ENCODE results near the gene NR1H2.
"Not testable (repeated sequence)": the region's sequence is repeated elsewhere in the genome, so short reads cannot be mapped to it uniquely, and the experiment has no call there.

Gene NR1H2

DNA sequence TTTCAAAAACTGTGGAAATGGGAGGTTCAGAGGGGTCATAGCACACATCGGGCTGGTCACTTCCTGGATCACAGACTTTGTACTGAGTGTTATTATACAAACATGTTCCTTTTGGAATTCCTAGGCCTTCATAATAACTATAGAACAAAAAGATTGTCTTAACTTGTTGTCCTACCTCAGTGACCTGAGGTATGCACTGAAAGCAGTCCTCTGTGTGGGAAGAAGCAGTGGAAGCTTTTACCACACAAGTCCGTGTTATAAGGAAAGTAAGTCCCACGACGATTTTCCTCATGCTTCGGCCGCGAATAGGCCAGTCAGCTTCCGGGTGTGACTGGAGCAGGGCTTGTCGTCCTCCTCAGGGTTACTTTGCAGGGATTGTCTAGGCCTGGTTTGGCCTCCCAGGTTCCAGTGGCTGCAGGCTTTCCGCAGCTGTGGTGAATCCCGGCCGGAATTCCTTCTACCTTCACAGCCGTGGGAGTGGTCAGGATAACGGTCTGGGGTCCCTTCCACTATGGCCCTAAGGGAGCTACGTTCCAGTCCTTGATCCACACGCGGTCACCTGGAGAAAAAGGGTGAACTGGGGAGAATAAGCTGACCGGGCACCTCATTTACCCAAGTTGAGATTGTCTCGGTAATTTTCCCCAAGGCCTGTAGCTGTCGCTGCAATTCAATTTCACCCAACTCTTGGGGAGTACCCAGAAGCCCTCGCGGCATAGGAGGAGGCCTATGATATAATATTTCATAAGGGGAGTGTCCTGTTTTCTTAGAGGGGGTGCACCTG lies 26.8 kb upstream of the NR1H2 start:
- TF ChIP-seq, protein P1, sequence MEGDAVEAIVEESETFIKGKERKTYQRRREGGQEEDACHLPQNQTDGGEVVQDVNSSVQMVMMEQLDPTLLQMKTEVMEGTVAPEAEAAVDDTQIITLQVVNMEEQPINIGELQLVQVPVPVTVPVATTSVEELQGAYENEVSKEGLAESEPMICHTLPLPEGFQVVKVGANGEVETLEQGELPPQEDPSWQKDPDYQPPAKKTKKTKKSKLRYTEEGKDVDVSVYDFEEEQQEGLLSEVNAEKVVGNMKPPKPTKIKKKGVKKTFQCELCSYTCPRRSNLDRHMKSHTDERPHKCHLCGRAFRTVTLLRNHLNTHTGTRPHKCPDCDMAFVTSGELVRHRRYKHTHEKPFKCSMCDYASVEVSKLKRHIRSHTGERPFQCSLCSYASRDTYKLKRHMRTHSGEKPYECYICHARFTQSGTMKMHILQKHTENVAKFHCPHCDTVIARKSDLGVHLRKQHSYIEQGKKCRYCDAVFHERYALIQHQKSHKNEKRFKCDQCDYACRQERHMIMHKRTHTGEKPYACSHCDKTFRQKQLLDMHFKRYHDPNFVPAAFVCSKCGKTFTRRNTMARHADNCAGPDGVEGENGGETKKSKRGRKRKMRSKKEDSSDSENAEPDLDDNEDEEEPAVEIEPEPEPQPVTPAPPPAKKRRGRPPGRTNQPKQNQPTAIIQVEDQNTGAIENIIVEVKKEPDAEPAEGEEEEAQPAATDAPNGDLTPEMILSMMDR (IDR thresholded peaks at IDR 0.05; ENCODE audit: borderline replicate concordance, control extremely low read depth, extremely low read depth, insufficient read depth, missing control alignments), result no peak
- in situ Hi-C loops (cut with MboI; ENCODE audit: low sequenced_read_pairs, unreplicated experiment), result loop anchor here (25.0 kb wide), 1 partner anchor 438 kb away; the partner anchor contains the start of gene ACP4
- no peak for DNase-seq (ENCODE audit: low spot score)

DNA sequence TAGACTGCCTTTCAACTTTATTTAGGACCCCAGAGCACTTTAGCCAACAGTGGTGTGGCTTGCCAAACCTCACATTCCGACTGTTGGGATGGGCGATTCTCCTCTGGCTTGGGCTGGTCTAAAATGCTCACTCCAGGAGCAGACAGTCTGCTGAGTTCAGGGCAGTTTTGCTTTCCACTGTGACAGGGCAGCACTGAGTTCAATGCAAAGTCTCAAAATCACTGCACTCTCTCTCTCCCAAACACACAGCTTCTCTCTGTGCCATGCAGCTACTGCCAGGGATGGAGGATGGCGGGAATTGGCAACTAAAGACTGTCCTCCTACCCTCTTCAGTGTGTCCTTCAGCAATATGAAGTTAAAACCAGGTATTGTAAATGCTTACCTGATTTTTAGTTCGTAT lies 24.0 kb upstream of the NR1H2 start:
- in situ Hi-C loops (cut with MboI; ENCODE audit: low sequenced_read_pairs, unreplicated experiment), result loop anchor here (25.0 kb wide), 1 partner anchor 435 kb away; the partner anchor contains the start of gene ACP4
- DNase-seq (ENCODE audit: low spot score), result no peak
- TF ChIP-seq, protein P1 (IDR thresholded peaks at IDR 0.05; ENCODE audit: borderline replicate concordance, control extremely low read depth, extremely low read depth, insufficient read depth, missing control alignments), result no peak

DNA sequence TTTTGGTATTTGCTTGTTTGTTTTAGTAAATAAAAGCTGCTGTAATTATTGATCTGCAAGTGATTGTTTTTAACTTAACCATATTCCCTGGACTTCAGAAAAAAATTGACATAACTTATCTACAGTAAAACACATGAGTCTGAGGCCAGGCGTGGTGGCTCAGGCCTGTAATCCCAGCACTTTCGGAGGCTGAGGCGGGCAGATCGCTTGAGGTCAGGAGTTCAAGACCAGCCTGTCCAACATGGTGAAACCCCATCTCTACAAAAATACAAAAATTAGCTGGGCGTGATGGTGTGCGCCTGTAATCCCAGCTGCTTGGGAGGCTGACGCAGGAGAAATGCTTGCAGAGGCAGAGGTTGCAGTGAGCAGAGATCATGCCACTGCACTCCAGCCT lies 22.8 kb upstream of the NR1H2 start:
- in situ Hi-C loops (cut with MboI; ENCODE audit: low sequenced_read_pairs, unreplicated experiment), result loop anchor here (25.0 kb wide), 1 partner anchor 434 kb away; the partner anchor contains the start of gene ACP4
- DNase-seq (ENCODE audit: low spot score), result not testable (repeated sequence)

DNA sequence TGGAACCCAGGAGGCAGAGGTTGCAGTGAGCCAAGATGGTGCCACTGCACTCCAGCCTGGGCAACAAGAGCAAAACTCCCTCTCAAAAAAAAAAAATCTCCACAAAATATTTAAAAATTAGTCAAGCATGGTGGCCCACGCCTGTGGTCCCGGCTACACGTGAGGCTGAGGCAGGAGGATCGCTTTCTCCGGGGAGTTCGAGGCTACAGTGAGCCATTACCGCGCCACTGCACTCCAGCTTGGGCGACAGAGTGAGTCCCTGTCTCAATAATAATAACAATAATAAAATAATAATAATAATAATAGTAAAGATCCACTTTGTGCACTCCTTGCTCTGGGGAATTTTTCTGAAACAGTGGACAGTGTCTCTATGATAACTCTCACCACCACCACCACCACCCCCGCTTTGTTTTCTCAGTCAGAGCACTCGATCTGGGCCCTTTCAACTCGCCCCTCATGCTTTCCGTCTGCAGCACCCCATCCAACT lies 19.5 kb upstream of the NR1H2 start:
- in situ Hi-C loops (cut with MboI; ENCODE audit: low sequenced_read_pairs, unreplicated experiment), result loop anchor here (25.0 kb wide), 1 partner anchor 431 kb away; the partner anchor contains the start of gene ACP4
- no peak for DNase-seq (ENCODE audit: low spot score)
- TF ChIP-seq, protein P1 (IDR thresholded peaks at IDR 0.05; ENCODE audit: borderline replicate concordance, control extremely low read depth, extremely low read depth, insufficient read depth, missing control alignments), result no peak

DNA sequence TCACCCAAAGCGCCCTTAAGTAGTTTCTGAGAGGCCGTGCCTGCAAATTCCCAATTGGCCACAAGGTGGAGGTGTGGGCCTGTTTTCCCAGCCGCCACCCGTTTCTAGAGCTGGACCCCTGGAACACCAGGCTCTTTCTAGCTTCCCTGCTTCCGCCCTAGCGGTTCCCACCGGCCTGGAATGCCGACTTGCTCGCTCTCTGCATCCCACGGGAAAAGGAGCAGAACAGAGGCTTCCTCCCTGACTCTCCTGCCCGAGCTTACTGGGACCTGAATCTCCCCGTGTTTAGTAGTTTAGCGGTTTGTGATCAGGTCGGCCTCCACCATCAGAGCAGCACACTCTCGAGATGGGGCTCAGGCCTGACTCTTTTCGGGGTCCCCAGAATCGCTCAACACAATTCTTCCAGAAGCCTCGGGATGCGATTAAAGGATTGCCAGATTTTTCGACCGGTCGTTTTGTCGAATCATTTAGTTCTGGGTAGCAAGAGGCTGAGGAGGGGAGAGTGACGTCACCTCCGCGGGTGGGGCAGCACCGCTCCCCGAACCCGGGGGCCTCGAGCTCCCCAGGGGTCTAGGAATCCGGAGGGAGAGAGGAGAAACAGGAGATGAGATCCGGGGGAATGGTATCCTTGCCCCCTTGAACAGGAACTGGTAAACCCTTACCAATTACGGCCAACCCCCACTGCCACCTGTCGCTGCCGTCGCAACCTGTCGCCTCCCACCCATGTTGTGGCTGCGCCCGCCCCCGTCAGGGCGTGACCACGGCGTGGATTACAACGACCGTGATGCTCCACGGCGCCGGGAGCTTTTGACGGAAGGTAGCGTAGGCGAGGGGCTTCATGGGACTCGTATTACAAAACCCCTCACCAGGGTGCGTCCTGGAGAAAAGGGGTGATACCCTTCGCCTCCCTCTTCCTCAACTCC lies 18.8 kb upstream of the NR1H2 start:
- TF ChIP-seq, protein P1 (IDR thresholded peaks at IDR 0.05; ENCODE audit: borderline replicate concordance, control extremely low read depth, extremely low read depth, insufficient read depth, missing control alignments), result peak; percentile 78
- in situ Hi-C loops (cut with MboI; ENCODE audit: low sequenced_read_pairs, unreplicated experiment), result loop anchor here (25.0 kb wide), 1 partner anchor 430 kb away; the partner anchor contains the start of gene ACP4
- DNase-seq (ENCODE audit: low spot score), result peak; percentile 74

DNA sequence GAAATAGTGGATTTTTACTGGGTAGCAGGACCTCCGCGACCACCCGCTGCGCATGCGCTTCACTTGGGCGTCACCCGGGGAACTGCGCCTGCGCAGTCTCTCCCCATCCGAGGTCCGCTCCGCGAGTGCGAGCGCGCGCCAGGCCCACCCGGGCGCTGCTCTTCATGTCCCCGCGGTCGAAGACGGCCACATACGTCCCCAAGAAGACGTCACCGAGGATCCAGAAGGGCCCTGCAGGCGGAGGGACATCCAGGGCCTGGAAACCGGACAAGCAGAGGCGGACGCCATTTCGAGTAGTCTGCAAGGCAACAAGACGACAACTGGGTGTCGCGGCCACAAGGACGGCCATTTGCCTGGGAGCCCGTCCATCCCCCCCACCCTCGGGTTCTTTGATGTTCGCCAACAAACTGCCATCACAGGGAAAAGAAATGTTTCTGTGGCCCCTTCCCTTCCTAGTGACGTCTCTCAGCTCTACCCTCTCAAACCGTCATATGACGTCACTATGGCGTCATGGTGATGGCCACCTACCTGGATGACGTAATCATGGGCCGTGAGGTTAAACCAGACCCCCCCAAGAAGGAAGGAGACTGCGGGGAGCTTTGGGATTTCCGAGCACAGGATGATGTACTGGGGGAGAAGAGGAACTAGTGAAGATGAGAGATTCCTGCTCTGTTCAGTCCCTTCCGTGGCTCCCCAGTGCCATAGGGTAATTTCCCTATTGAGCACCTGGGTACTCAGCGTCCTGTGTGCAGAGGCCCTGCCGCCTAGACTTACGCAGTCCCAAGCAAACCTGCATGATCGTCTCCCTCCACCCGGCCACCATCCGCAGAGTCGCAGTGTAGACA lies 17.6 kb upstream of the NR1H2 start:
- DNase-seq (ENCODE audit: low spot score), result peak; percentile 90
- TF ChIP-seq, protein P1 (IDR thresholded peaks at IDR 0.05; ENCODE audit: borderline replicate concordance, control extremely low read depth, extremely low read depth, insufficient read depth, missing control alignments), result no peak
- in situ Hi-C loops (cut with MboI; ENCODE audit: low sequenced_read_pairs, unreplicated experiment), result loop anchor here (25.0 kb wide), 1 partner anchor 429 kb away; the partner anchor contains the start of gene ACP4

All from GM13976 (cell line).